GM18520 (cell line): ENCODE measurements around the gene DBNL.

Source experiments
- ATAC-seq: cut with Tn5 transposase; IDR thresholded peaks from one replicate; pipeline ENCODE4 v1.9.1; 2021; ENCODE audit not compliant: unreplicated experiment

DBNL gene

GRCh38 chr7:44108768-44109750 lies 64.6 kb downstream of the DBNL start:
- ATAC-seq, result no peak

DNA sequence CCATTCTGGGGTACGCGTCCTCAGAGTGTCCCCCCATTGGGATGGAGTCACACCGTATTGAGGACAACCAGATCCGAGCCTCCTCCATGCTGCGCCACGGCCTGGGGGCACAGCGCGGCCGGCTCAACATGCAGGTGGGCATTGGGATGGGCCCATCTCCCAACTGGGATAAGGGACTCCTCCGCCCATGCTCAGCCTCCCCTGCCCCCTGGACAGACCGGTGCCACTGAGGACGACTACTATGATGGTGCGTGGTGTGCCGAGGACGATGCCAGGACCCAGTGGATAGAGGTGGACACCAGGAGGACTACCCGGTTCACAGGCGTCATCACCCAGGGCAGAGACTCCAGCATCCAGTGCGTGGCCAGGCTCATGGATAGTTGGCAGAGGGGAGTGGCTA lies 65.5 kb downstream of the DBNL start:
- no peak for ATAC-seq

- ATAC-seq, result no peak
Measured at GRCh38 chr7:44110719-44111635, 66.5 kb downstream of the DBNL start.
